Activated CD8-positive, alpha-beta T cell treated with anti-CD3 and anti-CD28 coated beads for 36 hours (primary cell): Measurements from ENCODE around the gene KLHL1. TPM values are rescaled to one million over a fixed set of nuclear protein-coding genes. Genes with fewer than 3 reads are reported as not detected.
"Not testable (repeated sequence)": the region's sequence is repeated elsewhere in the genome, so short reads cannot be mapped to it uniquely, and the experiment has no call there.

Experiments
- ATAC-seq: fragments of 200-7000 bp; cut with Tn5 transposase; one replicate; pipeline ENCODE4 v1.10.0; 2021; ENCODE audit warnings: mild to moderate bottlenecking, moderate library complexity
- CTCF ChIA-PET: fragments of 350-600 bp; sonication (Branson Sonifier 250); formaldehyde crosslinking; loops from one replicate; lab custom pipeline; 2021; ENCODE audit warnings: antibody characterized with exemption; lab: Charles Lee
- POLR2A ChIA-PET: fragments of 350-600 bp; sonication (Branson Sonifier 250); formaldehyde crosslinking; loops from one replicate; lab custom pipeline; 2021; ENCODE audit warnings: antibody characterized with exemption; lab: Charles Lee
- DNase-seq: peaks from one replicate; pipeline ENCODE4 v3.0.0-alpha.2; 2020
- H3K27ac Mint-ChIP-seq: one replicate; pipeline ENCODE4 v1.8.0; 2021; ENCODE audit warnings: mild to moderate bottlenecking, mixed read lengths
- H3K27me3 Mint-ChIP-seq: one replicate; pipeline ENCODE4 v1.8.0; 2021; ENCODE audit warnings: mixed read lengths
- H3K36me3 Mint-ChIP-seq: one replicate; pipeline ENCODE4 v1.8.0; 2021; ENCODE audit warnings: low read depth, mixed read lengths
- H3K4me1 Mint-ChIP-seq: one replicate; pipeline ENCODE4 v1.8.0; 2021; ENCODE audit warnings: low read depth, mixed read lengths
- H3K4me3 Mint-ChIP-seq: one replicate; pipeline ENCODE4 v1.8.0; 2021; ENCODE audit warnings: mild to moderate bottlenecking, moderate library complexity, mixed read lengths
- H3K9me3 Mint-ChIP-seq: one replicate; pipeline ENCODE4 v1.8.0; 2021; ENCODE audit warnings: mixed read lengths
- intact Hi-C: fragments of 100-400 bp; cut with micrococcal nuclease; formaldehyde crosslinking; loops from one replicate; pipeline ENCODE4 v1.10.0; 2022
- total RNA-seq, 2 experiments: library from RNA; stranded (reverse); gene quantifications; one replicate each; pipeline ENCODE4 v1.2.3, GENCODE V29; 2021
- TF ChIP-seq, protein P1 (sequence below): fragments of 200-600 bp; IDR thresholded peaks from one replicate; pipeline ENCODE4 v1.8.0; 2022; ENCODE audit warnings: antibody characterized with exemption, mild to moderate bottlenecking

The KLHL1 gene, protein sequence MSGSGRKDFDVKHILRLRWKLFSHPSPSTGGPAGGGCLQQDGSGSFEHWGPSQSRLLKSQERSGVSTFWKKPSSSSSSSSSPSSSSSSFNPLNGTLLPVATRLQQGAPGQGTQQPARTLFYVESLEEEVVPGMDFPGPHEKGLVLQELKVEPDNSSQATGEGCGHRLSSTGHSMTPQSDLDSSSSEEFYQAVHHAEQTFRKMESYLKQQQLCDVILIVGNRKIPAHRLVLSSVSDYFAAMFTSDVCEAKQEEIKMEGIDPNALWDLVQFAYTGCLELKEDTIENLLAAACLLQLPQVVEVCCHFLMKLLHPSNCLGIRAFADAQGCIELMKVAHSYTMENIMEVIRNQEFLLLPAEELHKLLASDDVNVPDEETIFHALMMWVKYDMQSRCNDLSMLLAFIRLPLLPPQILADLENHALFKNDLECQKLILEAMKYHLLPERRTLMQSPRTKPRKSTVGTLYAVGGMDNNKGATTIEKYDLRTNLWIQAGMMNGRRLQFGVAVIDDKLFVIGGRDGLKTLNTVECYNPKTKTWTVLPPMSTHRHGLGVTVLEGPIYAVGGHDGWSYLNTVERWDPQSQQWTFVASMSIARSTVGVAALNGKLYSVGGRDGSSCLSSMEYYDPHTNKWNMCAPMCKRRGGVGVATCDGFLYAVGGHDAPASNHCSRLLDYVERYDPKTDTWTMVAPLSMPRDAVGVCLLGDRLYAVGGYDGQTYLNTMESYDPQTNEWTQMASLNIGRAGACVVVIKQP
- not detected for total RNA-seq

GRCh38 chr13:70108356-70109105 is at the start of gene KLHL1:
KLHL1 (minus strand) TSS chr13:70108452; CDS start chr13:70107699, 753 bp downstream.
- CTCF ChIA-PET, result no interaction called here
- POLR2A ChIA-PET, result no interaction called here
- no peak within 1 kb of the TSS for H3K4me3 Mint-ChIP-seq
- TF ChIP-seq, protein P1, sequence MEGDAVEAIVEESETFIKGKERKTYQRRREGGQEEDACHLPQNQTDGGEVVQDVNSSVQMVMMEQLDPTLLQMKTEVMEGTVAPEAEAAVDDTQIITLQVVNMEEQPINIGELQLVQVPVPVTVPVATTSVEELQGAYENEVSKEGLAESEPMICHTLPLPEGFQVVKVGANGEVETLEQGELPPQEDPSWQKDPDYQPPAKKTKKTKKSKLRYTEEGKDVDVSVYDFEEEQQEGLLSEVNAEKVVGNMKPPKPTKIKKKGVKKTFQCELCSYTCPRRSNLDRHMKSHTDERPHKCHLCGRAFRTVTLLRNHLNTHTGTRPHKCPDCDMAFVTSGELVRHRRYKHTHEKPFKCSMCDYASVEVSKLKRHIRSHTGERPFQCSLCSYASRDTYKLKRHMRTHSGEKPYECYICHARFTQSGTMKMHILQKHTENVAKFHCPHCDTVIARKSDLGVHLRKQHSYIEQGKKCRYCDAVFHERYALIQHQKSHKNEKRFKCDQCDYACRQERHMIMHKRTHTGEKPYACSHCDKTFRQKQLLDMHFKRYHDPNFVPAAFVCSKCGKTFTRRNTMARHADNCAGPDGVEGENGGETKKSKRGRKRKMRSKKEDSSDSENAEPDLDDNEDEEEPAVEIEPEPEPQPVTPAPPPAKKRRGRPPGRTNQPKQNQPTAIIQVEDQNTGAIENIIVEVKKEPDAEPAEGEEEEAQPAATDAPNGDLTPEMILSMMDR, result no peak
- H3K4me1 Mint-ChIP-seq, result no peaks in the 10 kb centered on the region
- DNase-seq (no peak), ATAC-seq (no peak)
- no peaks in the 10 kb centered on the region for H3K36me3 Mint-ChIP-seq
- H3K27me3 Mint-ChIP-seq, result peaks cover 3% of the 10 kb centered on the region
- intact Hi-C loops, result no loop called here
- peaks cover 4% of the 10 kb centered on the region for H3K9me3 Mint-ChIP-seq
- no peak within 1 kb of the TSS for H3K27ac Mint-ChIP-seq

DNA sequence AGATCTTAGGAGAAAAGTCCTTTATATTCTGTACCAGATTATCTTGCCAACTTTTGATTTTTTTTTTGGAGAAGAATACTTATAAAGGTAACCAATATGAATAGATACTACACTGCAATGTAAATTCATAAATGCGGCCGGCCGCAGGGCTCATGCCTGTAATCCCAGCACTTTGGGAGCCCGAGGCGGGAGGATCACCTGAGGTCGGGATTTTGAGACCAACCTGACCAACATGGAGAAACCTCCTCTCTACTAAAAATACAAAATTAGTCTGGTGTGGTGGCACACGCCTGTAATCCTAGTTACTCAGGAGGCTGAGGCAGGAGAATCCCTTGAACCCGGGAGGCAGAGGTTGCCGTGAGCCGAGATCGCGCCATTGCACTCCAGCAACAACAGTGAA is 34.4 kb upstream of the KLHL1 start:
- intact Hi-C loops, H3K9me3 Mint-ChIP-seq, H3K27me3 Mint-ChIP-seq, DNase-seq, H3K4me3 Mint-ChIP-seq, POLR2A ChIA-PET, CTCF ChIA-PET, H3K36me3 Mint-ChIP-seq, H3K4me1 Mint-ChIP-seq, ATAC-seq, H3K27ac Mint-ChIP-seq: not testable (repeated sequence)

DNA sequence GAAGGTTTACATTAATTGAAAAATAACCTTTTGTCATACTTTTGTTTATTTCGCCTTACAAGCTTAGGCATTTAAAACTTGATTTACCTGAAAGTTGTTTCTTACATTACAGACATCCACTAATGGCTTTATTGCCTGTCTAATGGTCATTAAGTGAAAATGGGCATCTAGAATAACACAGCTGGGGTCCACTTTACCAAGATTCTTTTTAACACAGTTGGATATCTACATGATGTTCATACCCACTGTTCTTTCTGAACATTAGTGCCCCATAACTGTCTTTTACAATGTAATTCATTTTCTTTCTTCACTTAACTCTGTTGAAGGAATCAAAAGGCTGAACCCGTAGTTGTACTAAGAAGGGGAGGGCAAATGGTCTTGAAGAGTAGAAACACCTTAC is 19.8 kb upstream of the KLHL1 start:
- CTCF ChIA-PET, result no interaction called here
- no peaks in the 10 kb centered on the region for H3K36me3 Mint-ChIP-seq
- no peak overlapping the region for H3K27ac Mint-ChIP-seq
- intact Hi-C loops, result no loop called here
- H3K4me1 Mint-ChIP-seq, result no peaks in the 10 kb centered on the region
- DNase-seq, result no peak
- no peaks in the 10 kb centered on the region for H3K9me3 Mint-ChIP-seq
- no peak overlapping the region for H3K4me3 Mint-ChIP-seq
- TF ChIP-seq, protein P1, result no peak
- POLR2A ChIA-PET, result no interaction called here
- no peaks in the 10 kb centered on the region for H3K27me3 Mint-ChIP-seq
- no peak for ATAC-seq

DNA sequence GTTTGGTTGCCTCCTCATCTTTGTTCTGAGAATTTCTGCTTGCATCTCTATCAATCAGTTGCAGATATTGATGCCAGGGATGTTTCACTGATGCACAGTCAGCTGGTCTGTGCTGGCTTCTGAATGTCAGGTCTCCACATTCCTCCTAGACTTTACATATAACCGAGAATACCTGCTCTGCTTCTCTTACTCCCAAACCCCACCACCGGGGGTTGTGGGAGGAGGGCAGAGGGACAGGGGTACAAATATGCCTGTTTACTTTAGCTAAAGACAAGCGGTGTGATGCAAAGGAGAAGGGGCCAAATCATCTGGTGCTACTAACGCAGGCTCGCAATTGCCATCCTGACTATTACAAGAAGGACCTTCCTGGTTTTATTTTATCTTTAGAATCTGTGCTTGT is 17.4 kb upstream of the KLHL1 start:
- DNase-seq (no peak), ATAC-seq (no peak)
- Mint-ChIP-seq H3K27ac (no peak overlapping the region), H3K36me3 (no peaks in the 10 kb centered on the region), H3K4me1 (no peaks in the 10 kb centered on the region), H3K9me3 (peaks cover 1% of the 10 kb centered on the region), H3K27me3 (no peaks in the 10 kb centered on the region), H3K4me3 (no peak overlapping the region)
- TF ChIP-seq, protein P1, result no peak
- ChIA-PET POLR2A (no interaction called here), CTCF (interaction anchor here (0.6 kb wide), 1 partner anchor 777 kb away, joined by 3 read pairs; no protein-coding TSS in a partner anchor)
- intact Hi-C loops, result no loop called here

GRCh38 chr13:70117338-70117905 is 9.2 kb upstream of the KLHL1 start:
- intact Hi-C loops, result no loop called here
- Mint-ChIP-seq H3K9me3 (peaks cover 1% of the 10 kb centered on the region), H3K4me1 (no peaks in the 10 kb centered on the region), H3K27ac (no peak overlapping the region), H3K36me3 (no peaks in the 10 kb centered on the region), H3K4me3 (no peak overlapping the region), H3K27me3 (no peaks in the 10 kb centered on the region)
- TF ChIP-seq, protein P1, result no peak
- ChIA-PET CTCF (no interaction called here), POLR2A (no interaction called here)
- no peak for DNase-seq
- ATAC-seq, result no peak
